Measurements from ENCODE around the gene FSD2. TPM values are rescaled to one million over a fixed set of nuclear protein-coding genes. Genes with fewer than 3 reads are reported as not detected.

Gene FSD2
- polyA plus RNA-seq, 3 donors from 2014 or later, result not detected

DNA sequence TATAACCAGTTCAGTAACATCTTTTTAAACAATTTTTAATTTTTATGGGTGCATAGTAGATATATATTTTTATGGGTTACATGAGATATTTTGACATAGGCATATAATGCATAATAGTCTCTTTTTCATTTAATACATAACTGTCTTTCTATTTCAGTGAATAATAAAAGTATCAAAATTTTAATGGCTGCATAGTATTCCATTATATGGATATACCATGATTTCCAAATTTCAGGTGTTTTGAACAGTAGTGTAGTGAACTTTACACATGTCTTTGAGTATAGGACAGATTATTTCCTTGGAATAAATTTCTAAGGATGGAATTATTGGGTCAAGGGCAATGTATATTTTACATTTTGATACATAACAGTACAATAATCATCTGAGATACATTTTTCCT, 14.3 kb upstream of the FSD2 start:
- DNase-seq, result no peak
- Mint-ChIP-seq H3K9me3 (no peaks in the 10 kb centered on the region), H3K27ac (peak overlapping the region in 1 of 6 donors; percentile 61), H3K4me1 (peaks cover 18 to 41% of the 10 kb centered on the region in 2 donors), H3K27me3 (ENCODE audit: low read depth in 3 of 3) (peaks cover 0 to 2% (median 0%) of the 10 kb centered on the region in 3 donors), H3K36me3 (peaks cover 30 to 52% (median 31%) of the 10 kb centered on the region in 3 donors), H3K4me3 (no peak overlapping the region)

DNA sequence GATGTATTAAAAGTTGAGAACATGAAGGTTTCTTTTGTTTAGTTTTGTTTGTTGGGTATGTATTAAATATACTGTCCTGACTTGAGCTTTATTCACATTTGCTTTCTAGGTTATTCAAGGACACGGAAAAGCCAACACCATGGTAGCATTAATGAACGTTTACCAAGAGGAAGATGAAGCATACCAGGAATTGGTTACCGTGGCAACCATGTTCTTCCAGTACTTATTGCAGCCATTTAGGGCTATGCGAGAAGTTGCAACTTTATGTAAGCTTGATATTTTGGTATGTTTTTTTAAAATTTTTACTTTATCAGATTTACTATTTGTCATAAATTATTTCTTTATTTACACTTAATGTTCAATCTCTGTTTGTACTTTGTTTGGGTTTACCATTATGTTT, 7.1 kb upstream of the FSD2 start:
- H3K36me3 Mint-ChIP-seq, result peaks cover 12 to 33% (median 15%) of the 10 kb centered on the region in 3 donors
- peaks cover 8 to 14% (median 11%) of the 10 kb centered on the region in 3 donors for H3K27me3 Mint-ChIP-seq (ENCODE audit: low read depth in 3 of 3)
- DNase-seq, result no peak
- peaks cover 64 to 76% of the 10 kb centered on the region in 2 donors for H3K4me1 Mint-ChIP-seq
- no peaks in the 10 kb centered on the region for H3K9me3 Mint-ChIP-seq
- H3K4me3 Mint-ChIP-seq, result peak overlapping the region; percentile 80 to 96 (median 90)
- peak overlapping the region; percentile 87 to 99 (median 95) for H3K27ac Mint-ChIP-seq

DNA sequence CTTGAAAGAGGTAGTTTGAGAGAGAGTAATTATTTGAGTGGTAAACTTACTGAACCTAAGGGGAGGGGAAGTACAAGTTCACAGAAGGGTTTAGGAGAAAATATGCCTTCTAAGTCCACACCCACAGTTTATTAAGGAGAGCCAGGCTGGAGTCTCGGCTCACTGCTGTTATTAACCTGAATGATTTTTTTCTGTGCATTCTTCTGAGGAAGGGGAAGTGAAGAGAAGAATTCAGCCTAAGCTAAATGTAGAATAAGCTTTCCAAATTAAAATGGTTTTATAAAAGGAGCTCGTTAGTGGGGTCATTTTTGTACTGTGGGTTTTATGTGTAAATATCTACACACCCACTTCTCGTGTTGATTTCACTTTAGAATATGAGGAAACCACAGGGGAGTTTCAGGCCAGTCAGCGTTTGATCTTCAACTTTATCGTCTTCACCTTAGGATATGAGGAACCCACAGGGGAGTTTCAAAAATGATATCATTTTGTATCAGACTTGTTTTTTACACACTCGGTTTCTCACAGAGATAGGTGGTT, 5.1 kb upstream of the FSD2 start:
- peaks cover 59 to 66% of the 10 kb centered on the region in 2 donors for H3K4me1 Mint-ChIP-seq
- peak overlapping the region; percentile 89 to 96 (median 90) for H3K4me3 Mint-ChIP-seq
- H3K9me3 Mint-ChIP-seq, result no peaks in the 10 kb centered on the region
- H3K36me3 Mint-ChIP-seq, result peaks cover 5 to 22% (median 7%) of the 10 kb centered on the region in 3 donors
- peaks cover 8 to 14% (median 9%) of the 10 kb centered on the region in 3 donors for H3K27me3 Mint-ChIP-seq (ENCODE audit: low read depth in 3 of 3)
- H3K27ac Mint-ChIP-seq, result peak overlapping the region; percentile 94 to 99 (median 96)
- peak; percentile 74 to 78 (median 76) for DNase-seq

DNA sequence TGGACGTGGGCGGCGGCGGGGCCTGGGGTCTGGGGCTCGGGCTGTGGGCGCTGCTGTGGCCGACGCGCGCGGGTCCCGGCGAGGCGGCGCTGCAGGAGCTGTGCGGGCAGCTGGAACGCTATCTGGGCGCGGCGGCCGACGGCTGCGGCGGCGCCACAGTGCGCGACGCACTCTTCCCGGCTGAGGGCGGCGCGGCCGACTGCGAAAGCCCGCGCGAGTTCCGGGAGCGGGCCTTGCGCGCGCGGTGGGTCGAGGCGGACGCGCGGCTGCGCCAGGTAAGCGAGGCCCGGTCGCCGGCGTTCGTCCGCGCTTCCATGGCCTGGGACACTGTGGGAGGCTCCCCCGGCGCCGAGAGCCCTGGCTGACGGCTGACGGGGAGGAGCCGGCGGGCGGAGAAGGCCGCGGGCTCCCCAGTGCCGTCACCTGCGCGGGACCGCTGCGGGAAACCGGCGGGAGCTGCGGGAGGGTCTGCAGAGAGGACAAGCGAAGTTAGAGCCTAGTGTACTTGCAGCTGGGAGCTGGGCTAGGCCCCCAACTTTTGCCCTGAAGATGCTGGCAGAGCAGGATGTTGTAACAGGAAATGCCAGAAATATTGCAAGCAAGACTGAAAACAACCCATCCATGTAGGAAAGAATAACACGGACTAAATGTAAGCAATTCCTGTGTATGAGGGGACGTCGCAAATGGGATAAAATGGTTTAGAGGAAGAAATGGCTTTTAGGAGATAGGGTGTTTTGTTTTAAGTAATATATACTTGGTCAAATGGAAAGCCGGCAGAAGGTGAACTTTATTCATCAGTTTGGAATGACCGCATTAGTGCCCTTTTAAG, 4.4 kb upstream of the FSD2 start:
- H3K27ac Mint-ChIP-seq, result peak overlapping the region; percentile 94 to 99 (median 96)
- H3K36me3 Mint-ChIP-seq, result peaks cover 5 to 15% (median 7%) of the 10 kb centered on the region in 3 donors
- H3K27me3 Mint-ChIP-seq (ENCODE audit: low read depth in 3 of 3), result peaks cover 8 to 14% (median 9%) of the 10 kb centered on the region in 3 donors
- peaks cover 55 to 62% of the 10 kb centered on the region in 2 donors for H3K4me1 Mint-ChIP-seq
- DNase-seq, result peak; percentile 38 to 43 (median 38)
- H3K9me3 Mint-ChIP-seq, result no peaks in the 10 kb centered on the region
- H3K4me3 Mint-ChIP-seq, result peak overlapping the region; percentile 89 to 96 (median 90)

DNA sequence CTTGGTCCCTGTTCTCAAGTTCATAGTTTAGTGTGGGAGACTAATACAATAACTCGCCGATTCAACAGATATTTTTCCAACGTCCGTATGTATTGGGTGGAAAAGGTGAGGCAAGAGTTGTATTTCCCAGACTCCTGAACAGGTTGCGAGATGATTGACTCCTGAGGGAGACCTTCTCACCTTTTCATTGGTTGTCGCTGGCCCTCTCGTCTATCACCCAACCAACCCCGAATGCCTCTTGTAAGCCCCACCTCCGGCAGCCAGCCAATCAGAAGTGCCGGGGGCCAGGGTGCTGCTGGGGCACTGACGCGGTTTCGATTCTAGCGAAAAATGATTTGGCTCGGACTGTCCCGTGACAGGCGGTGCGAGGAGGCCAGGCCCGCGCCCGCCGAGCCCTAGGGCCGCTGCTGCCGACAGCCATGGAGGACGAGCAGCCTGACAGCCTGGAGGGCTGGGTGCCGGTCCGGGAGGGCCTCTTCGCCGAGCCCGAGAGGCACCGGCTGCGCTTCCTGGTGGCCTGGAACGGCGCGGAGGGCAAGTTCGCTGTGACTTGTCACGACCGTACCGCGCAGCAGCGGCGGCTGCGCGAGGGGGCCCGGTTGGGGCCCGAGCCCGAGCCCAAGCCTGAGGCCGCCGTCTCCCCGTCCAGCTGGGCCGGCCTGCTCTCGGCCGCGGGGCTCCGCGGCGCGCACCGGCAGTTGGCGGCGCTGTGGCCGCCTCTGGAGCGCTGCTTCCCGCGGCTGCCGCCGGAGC, 3.6 kb upstream of the FSD2 start, which contains the start of gene WHAMM:
Gene WHAMM, plus strand, starts transcription at position 321 of the 753 bp plus-strand sequence. Its CDS starts 99 bp downstream, at position 420.
- Mint-ChIP-seq H3K4me1 (peaks cover 53 to 58% of the 10 kb centered on the region in 2 donors), H3K27me3 (ENCODE audit: low read depth in 3 of 3) (peaks cover 8 to 14% (median 9%) of the 10 kb centered on the region in 3 donors), H3K9me3 (no peaks in the 10 kb centered on the region), H3K27ac (peak within 1 kb of the TSS; percentile 95 to 99 (median 96)), H3K4me3 (peak within 1 kb of the TSS; percentile 89 to 96 (median 90)), H3K36me3 (peaks cover 5 to 13% (median 7%) of the 10 kb centered on the region in 3 donors)
- peak; percentile 96 to 97 (median 96) for DNase-seq

DNA sequence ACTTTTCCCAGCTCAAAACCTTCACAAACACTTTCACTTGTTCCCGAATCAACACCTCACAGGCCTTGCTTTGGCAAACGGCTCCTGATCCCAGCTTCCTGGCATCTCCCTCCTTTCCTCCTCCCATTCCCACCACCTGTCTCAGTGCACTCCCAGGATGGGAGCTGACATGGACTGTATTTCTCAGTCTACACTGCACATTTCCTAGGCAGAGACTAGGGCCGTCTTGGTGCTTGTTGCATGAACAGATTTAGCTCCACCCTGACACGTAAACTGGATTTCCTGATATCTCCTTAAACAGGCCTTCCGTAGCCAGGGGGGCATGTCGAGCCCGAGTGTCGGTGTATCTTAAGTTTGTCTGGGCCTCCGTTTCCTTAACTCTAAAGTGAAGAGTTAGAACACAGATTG, 2.8 kb upstream of the FSD2 start:
- Mint-ChIP-seq H3K9me3 (no peaks in the 10 kb centered on the region), H3K27ac (peak overlapping the region; percentile 84 to 95 (median 94)), H3K4me3 (peak overlapping the region in 4 of 5 donors; percentile 82 to 89 (median 86)), H3K4me1 (peaks cover 46 to 51% of the 10 kb centered on the region in 2 donors), H3K36me3 (peaks cover 3 to 5% (median 5%) of the 10 kb centered on the region in 3 donors), H3K27me3 (ENCODE audit: low read depth in 3 of 3) (peaks cover 9 to 14% (median 10%) of the 10 kb centered on the region in 3 donors)
- DNase-seq, result no peak

DNA sequence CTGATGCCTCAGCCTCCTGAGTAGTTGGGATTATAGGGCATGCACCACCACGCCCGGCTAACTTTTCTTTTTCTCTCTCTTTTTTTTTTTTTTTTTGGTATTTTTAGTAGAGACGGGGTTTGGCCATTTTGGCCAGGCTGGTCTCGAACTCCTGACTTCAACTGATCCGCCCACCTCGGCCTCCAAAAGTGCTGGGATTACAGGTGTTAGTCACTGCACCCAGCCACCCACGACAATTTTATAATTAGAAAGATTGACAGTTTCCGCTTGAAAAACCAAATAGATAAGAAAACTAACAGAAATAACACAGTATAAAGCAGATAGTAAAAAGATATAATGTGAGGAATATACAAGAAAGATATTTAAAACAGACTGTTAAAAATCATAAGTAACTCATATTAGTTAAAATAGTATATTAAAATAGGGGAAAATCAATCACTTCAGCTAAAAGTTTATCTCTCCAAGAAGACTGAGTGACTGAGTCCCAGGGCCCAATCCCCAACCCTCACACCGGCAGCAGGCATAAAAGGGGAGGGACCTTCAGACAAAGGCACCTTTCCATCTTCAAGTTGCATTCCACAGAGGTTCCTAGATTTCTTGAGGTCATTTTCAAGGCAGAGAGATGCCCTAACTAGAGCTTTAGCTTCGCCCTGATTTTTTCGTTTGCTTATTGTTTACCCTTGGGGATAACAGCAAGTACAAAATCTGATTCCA, 2.2 kb upstream of the FSD2 start:
- no peak overlapping the region for H3K4me3 Mint-ChIP-seq
- H3K27me3 Mint-ChIP-seq (ENCODE audit: low read depth in 3 of 3), result peaks cover 9 to 14% (median 10%) of the 10 kb centered on the region in 3 donors
- H3K4me1 Mint-ChIP-seq, result peaks cover 43 to 45% of the 10 kb centered on the region in 2 donors
- H3K27ac Mint-ChIP-seq, result peak overlapping the region in 4 of 6 donors; percentile 10 to 94 (median 61)
- H3K9me3 Mint-ChIP-seq, result no peaks in the 10 kb centered on the region
- no peak for DNase-seq
- peaks cover 3 to 5% (median 5%) of the 10 kb centered on the region in 3 donors for H3K36me3 Mint-ChIP-seq

DNA sequence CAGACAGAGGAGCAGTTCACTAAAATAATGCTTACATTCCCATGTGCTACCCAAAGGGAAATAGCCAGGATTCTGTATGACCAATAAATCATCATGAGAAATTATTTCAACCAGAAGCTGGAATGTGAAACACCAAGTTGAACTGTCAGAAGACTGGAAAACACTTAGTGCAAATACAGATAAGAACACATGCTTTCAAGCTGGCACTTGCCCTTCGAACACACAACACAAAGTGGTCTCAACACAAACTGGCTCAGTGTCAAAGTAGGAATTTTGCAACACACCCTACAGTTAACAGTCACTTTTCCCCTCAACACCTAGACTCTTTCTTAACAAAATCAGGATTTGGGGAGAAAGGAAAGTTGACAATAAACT, 1.3 kb downstream of the FSD2 start:
- peaks cover 3 to 13% (median 5%) of the 10 kb centered on the region in 3 donors for H3K27me3 Mint-ChIP-seq (ENCODE audit: low read depth in 3 of 3)
- H3K36me3 Mint-ChIP-seq, result no peaks in the 10 kb centered on the region
- DNase-seq, result no peak
- no peak overlapping the region for H3K4me3 Mint-ChIP-seq
- H3K27ac Mint-ChIP-seq, result no peak overlapping the region
- no peaks in the 10 kb centered on the region for H3K9me3 Mint-ChIP-seq
- H3K4me1 Mint-ChIP-seq, result peaks cover 17 to 18% of the 10 kb centered on the region in 2 donors

DNA sequence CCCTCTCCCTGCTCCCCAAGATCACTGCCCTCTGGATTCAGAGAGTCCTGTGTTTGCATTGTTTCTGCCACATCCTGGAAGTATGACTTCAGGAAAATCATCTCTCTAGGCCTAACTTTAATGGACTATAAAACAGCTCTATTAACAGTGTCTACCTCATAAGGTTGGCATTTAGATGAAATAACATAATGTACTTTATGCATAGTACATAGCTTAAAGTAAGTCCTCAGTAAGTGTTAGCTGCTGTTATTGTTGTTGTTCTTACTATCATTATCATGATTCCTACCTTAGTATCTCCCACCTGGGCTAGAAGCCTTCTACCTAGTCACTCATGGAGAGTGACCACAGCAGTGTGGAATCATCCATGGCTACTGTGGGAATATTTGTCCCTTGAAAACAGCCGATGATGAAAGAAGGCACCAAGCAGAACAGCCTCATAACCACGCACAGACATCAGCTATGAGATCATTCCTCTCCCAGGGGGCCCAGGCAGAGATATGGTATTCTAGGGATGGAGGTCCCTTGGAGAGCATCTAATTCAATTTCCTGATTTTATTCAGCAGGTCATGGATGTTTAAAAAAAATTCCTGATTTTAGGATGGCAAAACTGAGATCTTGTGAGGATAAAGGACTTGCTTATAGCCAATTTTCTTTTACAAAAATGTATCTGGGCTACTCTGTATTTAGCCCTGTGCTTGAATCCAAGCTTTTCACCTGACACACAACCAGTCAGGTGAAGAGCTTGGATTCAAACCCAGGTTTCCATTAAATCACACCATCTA, 1.9 kb downstream of the FSD2 start:
- Mint-ChIP-seq H3K4me1 (peaks cover 11 to 14% of the 10 kb centered on the region in 2 donors), H3K4me3 (no peak overlapping the region), H3K27me3 (ENCODE audit: low read depth in 3 of 3) (peaks cover 0 to 11% (median 2%) of the 10 kb centered on the region in 3 donors), H3K9me3 (no peaks in the 10 kb centered on the region), H3K27ac (no peak overlapping the region), H3K36me3 (no peaks in the 10 kb centered on the region)
- DNase-seq, result no peak

DNA sequence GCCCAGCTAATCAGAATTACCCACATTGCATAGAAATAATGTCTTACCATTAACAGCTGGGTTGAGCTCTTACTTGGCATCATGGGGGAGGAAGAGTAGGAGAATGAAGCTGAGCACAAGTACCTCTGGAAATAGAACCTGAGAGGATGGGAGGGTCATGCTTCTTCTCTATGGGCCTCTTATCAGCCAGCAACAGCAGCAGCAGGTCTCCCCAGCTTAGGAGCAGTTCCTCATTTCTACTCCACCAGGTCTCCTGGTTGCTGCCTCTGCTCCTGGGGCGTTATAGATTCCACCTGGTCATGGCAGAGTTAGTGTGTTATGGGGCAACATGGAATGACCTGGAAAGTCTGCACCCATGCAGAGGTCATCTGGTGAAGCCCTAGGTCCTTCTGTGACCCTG, 3.4 kb downstream of the FSD2 start:
- no peaks in the 10 kb centered on the region for H3K36me3 Mint-ChIP-seq
- DNase-seq, result no peak
- peaks cover 7 to 8% of the 10 kb centered on the region in 2 donors for H3K4me1 Mint-ChIP-seq
- no peak overlapping the region for H3K27ac Mint-ChIP-seq
- peaks cover 2 to 11% (median 3%) of the 10 kb centered on the region in 3 donors for H3K27me3 Mint-ChIP-seq (ENCODE audit: low read depth in 3 of 3)
- no peaks in the 10 kb centered on the region for H3K9me3 Mint-ChIP-seq
- no peak overlapping the region for H3K4me3 Mint-ChIP-seq

DNA sequence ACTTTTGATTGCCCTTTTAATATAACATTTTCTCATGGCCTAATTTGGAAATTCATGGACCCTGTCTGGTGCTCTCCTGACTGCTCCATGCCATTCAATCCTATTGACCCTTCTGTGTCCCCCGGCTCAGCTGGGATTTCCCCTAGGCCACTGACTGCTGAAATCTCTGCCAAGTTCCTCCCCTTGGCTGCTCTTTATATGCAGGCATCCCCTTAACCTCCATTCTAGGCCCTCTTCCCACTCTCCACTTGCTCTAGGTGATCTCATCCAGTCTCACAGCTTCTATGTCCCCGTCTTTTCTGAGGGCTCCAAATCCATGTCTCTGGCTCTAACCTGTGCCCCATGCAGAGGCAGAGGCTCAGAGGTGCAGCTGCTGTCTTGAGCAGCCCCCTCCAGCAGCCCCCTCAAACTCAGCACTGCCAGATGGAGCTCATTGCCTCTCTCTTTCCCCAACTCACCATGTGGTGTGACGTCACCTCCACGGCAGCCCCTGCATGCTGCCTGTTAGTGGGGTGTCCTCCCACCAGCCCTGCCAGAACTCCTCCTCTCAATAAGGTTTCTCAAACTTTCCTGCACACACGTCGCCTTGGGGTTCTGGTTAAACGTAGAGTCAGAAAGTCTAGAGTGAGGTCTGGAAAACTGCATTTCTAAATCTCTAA, 6.6 kb downstream of the FSD2 start:
- H3K27me3 Mint-ChIP-seq (ENCODE audit: low read depth in 3 of 3), result peaks cover 2 to 13% (median 3%) of the 10 kb centered on the region in 3 donors
- H3K27ac Mint-ChIP-seq, result no peak overlapping the region
- H3K4me3 Mint-ChIP-seq, result no peak overlapping the region
- H3K9me3 Mint-ChIP-seq, result no peaks in the 10 kb centered on the region
- no peak for DNase-seq
- no peaks in the 10 kb centered on the region for H3K36me3 Mint-ChIP-seq
- no peaks in the 10 kb centered on the region for H3K4me1 Mint-ChIP-seq

DNA sequence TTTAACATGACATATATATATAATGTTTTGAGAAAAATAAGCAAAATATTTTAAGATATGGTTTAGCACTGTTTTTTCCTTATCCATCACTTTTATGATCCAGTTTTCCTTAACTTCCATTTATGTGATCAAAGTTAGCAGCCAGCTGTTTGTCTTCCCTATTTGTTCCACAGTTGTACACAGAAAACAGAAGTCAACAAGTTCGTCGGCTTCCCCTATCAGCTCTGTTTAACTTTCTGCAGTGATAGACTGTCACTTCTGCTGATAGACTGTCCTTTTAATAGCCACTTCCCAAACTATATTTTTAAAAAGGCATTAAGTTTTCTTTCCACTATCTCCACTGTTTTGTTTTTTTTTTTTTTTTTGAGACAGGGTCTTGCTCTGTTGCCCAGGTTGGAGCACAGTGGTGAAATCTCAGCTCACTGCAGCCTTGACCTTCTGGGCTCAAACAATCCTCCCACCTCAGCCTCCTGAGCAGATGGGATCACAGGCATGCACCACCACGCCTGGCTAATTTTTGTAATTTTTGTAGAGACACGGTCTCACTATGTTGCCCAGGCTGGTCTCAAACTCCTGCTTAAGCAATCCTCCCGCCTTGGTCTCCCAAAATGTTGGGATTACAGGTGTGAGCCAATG, 7.2 kb downstream of the FSD2 start:
- Mint-ChIP-seq H3K36me3 (no peaks in the 10 kb centered on the region), H3K27me3 (ENCODE audit: low read depth in 3 of 3) (peaks cover under 1 to 13% (median 3%) of the 10 kb centered on the region in 3 donors), H3K4me3 (no peak overlapping the region), H3K27ac (no peak overlapping the region), H3K4me1 (no peaks in the 10 kb centered on the region), H3K9me3 (no peaks in the 10 kb centered on the region)
- no peak for DNase-seq
